Measurements from ENCODE around the gene OPCML. TPM values are rescaled to one million over a fixed set of nuclear protein-coding genes. Genes with fewer than 3 reads are reported as not detected.

Gene OPCML
- total RNA-seq, 1 donor from 2014 or later = 26.9 TPM

GRCh38 chr11:133311230-133311629, 221.1 kb downstream of the OPCML start:
- DNase-seq (ENCODE audit: low spot score in 2 of 2) (no peak), FAIRE-seq (no peak)

- FAIRE-seq = no peak
- no peak for DNase-seq (ENCODE audit: low spot score in 2 of 2)
Measured at GRCh38 chr11:133306019-133306418, 226.3 kb downstream of the OPCML start.

GRCh38 chr11:133305208-133305956, 226.9 kb downstream of the OPCML start:
- no peak for FAIRE-seq
- DNase-seq (ENCODE audit: low spot score in 2 of 2) = no peak

GRCh38 chr11:133303262-133303661, 229.0 kb downstream of the OPCML start:
- DNase-seq (ENCODE audit: low spot score in 2 of 2) (no peak), FAIRE-seq (no peak)

GRCh38 chr11:133302056-133302455, 230.2 kb downstream of the OPCML start:
- FAIRE-seq = no peak
- DNase-seq (ENCODE audit: low spot score in 2 of 2) = no peak

GRCh38 chr11:133300666-133301065, 231.6 kb downstream of the OPCML start:
- FAIRE-seq (no peak), DNase-seq (ENCODE audit: low spot score in 2 of 2) (no peak)

- FAIRE-seq = no peak
- no peak for DNase-seq (ENCODE audit: low spot score in 2 of 2)
Measured at GRCh38 chr11:133291780-133292179, 240.5 kb downstream of the OPCML start.

- FAIRE-seq (no peak), DNase-seq (ENCODE audit: low spot score in 2 of 2) (no peak)
Measured at GRCh38 chr11:133285359-133285758, 246.9 kb downstream of the OPCML start.

- DNase-seq (ENCODE audit: low spot score in 2 of 2) = no peak
Measured at GRCh38 chr11:133284156-133284555, 248.1 kb downstream of the OPCML start.

GRCh38 chr11:133277886-133278285, 254.4 kb downstream of the OPCML start:
- DNase-seq (ENCODE audit: low spot score in 2 of 2) (no peak), FAIRE-seq (no peak)

More at GRCh38 chr11:133284156-133284555, 248.1 kb downstream of the OPCML start:
- no peak for FAIRE-seq

- FAIRE-seq (no peak), DNase-seq (ENCODE audit: low spot score in 2 of 2) (no peak)
Measured at GRCh38 chr11:133271871-133272776, 260.2 kb downstream of the OPCML start.

- FAIRE-seq = no peak
- no peak for DNase-seq (ENCODE audit: low spot score in 2 of 2)
Measured at GRCh38 chr11:133271206-133271605, 261.1 kb downstream of the OPCML start.

GRCh38 chr11:133269267-133269666, 263.0 kb downstream of the OPCML start:
- FAIRE-seq (no peak), DNase-seq (ENCODE audit: low spot score in 2 of 2) (no peak)

- FAIRE-seq (no peak), DNase-seq (ENCODE audit: low spot score in 2 of 2) (no peak)
Measured at GRCh38 chr11:133266986-133267385, 265.3 kb downstream of the OPCML start.

GRCh38 chr11:133265530-133266035, 266.7 kb downstream of the OPCML start:
- DNase-seq (ENCODE audit: low spot score in 2 of 2) = no peak
- no peak for FAIRE-seq

- FAIRE-seq (no peak), DNase-seq (ENCODE audit: low spot score in 2 of 2) (no peak)
Measured at GRCh38 chr11:133263332-133263731, 269.0 kb downstream of the OPCML start.

- FAIRE-seq (no peak), DNase-seq (ENCODE audit: low spot score in 2 of 2) (no peak)
Measured at GRCh38 chr11:133258751-133259150, 273.6 kb downstream of the OPCML start.

GRCh38 chr11:133254601-133255000, 277.7 kb downstream of the OPCML start:
- DNase-seq (ENCODE audit: low spot score in 2 of 2) (no peak), FAIRE-seq (no peak)

- DNase-seq (ENCODE audit: low spot score in 2 of 2) (no peak), FAIRE-seq (no peak)
Measured at GRCh38 chr11:133253570-133253969, 278.7 kb downstream of the OPCML start.

GRCh38 chr11:133251841-133252240, 280.5 kb downstream of the OPCML start:
- DNase-seq (ENCODE audit: low spot score in 2 of 2) (no peak), FAIRE-seq (no peak)

GRCh38 chr11:133249530-133249929, 282.8 kb downstream of the OPCML start:
- FAIRE-seq (no peak), DNase-seq (ENCODE audit: low spot score in 2 of 2) (no peak)

Measured in frontal cortex (tissue), 4 donors.